Posterior vena cava (tissue), 2 donors: ENCODE measurements around the gene FKBP2. TPM values are rescaled to one million over a fixed set of nuclear protein-coding genes. Genes with fewer than 3 reads are reported as not detected.
A peak's percentile ranks its signal among the peaks of the same experiment; 100 is the strongest.

Experiments used
- DNase-seq: peaks from one replicate; pipeline ENCODE4 v3.0.0-alpha.2; 2020; ENCODE audit warnings: low spot score
- intact Hi-C, 2 donors: fragments of 100-400 bp; cut with DNase I; formaldehyde crosslinking; loops; one replicate each; pipeline versions ENCODE4 v1.14.1 to v1.14.2; 2022 to 2023
- total RNA-seq, 2 donors: library from RNA; stranded (reverse); fragmentation: NEBNext Ultra II Directional; extraction: Animal tissue kit (Norgen Biotek cat#: 25700); gene quantifications; one replicate each; pipeline ENCODE4 v1.2.1, GENCODE V29; 2021
- donor health status: DM: yes; HTN: yes; CAD: no.
- donor health status: DM: yes; HTN: yes; CAD: no.

Gene FKBP2
- total RNA-seq, 2 donors from 2014 or later = 50.6 to 56.7 TPM

- DNase-seq = peak; percentile 90
- intact Hi-C loops = no loop called here
Measured at GRCh38 chr11:64268893-64269539, 28.1 kb downstream of the FKBP2 start.

GRCh38 chr11:64269540-64270220, 28.8 kb downstream of the FKBP2 start:
- peak; percentile 99 for DNase-seq
- intact Hi-C loops = no loop called here

GRCh38 chr11:64275031-64275800, 34.3 kb downstream of the FKBP2 start:
- no peak for DNase-seq
- intact Hi-C loops = no loop called here

GRCh38 chr11:64275841-64276240, 34.9 kb downstream of the FKBP2 start:
- intact Hi-C loops = no loop called here
- no peak for DNase-seq

GRCh38 chr11:64276653-64277431, 35.9 kb downstream of the FKBP2 start:
- no peak for DNase-seq
- intact Hi-C loops = no loop called here

GRCh38 chr11:64278576-64279190, 37.8 kb downstream of the FKBP2 start:
- DNase-seq = peak; percentile 62
- intact Hi-C loops = no loop called here

- intact Hi-C loops = no loop called here
Measured at GRCh38 chr11:64281957-64282770, 41.3 kb downstream of the FKBP2 start.

GRCh38 chr11:64283092-64283491, 42.2 kb downstream of the FKBP2 start:
- intact Hi-C loops = no loop called here
- no peak for DNase-seq

More at GRCh38 chr11:64281957-64282770, 41.3 kb downstream of the FKBP2 start:
- peak; percentile 66 for DNase-seq

GRCh38 chr11:64284048-64284961, 43.4 kb downstream of the FKBP2 start, which contains the start of gene BAD:
BAD (minus strand) TSS chr11:64284665; CDS start chr11:64284368, 297 bp downstream.
- intact Hi-C loops = no loop called here
- DNase-seq = peak; percentile 98

- intact Hi-C loops = no loop called here
- DNase-seq = peak; percentile 96
Measured at GRCh38 chr11:64284962-64285884, 44.3 kb downstream of the FKBP2 start, which contains the start of gene GPR137. GPR137 (plus strand) TSS chr11:64285848; CDS start chr11:64286525, 677 bp downstream.

- intact Hi-C loops = no loop called here
- DNase-seq = peak; percentile 75
Measured at GRCh38 chr11:64285885-64286800, 45.2 kb downstream of the FKBP2 start.

- intact Hi-C loops = no loop called here
- DNase-seq = no peak
Measured at GRCh38 chr11:64286801-64287159, 45.9 kb downstream of the FKBP2 start.

- DNase-seq = peak; percentile 79
- intact Hi-C loops = no loop called here
Measured at GRCh38 chr11:64287676-64288352, 46.9 kb downstream of the FKBP2 start.

GRCh38 chr11:64288353-64288750, 47.5 kb downstream of the FKBP2 start:
- peak; percentile 46 for DNase-seq
- intact Hi-C loops = no loop called here
